ENCODE measurements around the gene TCF7.

Gene TCF7

DNA sequence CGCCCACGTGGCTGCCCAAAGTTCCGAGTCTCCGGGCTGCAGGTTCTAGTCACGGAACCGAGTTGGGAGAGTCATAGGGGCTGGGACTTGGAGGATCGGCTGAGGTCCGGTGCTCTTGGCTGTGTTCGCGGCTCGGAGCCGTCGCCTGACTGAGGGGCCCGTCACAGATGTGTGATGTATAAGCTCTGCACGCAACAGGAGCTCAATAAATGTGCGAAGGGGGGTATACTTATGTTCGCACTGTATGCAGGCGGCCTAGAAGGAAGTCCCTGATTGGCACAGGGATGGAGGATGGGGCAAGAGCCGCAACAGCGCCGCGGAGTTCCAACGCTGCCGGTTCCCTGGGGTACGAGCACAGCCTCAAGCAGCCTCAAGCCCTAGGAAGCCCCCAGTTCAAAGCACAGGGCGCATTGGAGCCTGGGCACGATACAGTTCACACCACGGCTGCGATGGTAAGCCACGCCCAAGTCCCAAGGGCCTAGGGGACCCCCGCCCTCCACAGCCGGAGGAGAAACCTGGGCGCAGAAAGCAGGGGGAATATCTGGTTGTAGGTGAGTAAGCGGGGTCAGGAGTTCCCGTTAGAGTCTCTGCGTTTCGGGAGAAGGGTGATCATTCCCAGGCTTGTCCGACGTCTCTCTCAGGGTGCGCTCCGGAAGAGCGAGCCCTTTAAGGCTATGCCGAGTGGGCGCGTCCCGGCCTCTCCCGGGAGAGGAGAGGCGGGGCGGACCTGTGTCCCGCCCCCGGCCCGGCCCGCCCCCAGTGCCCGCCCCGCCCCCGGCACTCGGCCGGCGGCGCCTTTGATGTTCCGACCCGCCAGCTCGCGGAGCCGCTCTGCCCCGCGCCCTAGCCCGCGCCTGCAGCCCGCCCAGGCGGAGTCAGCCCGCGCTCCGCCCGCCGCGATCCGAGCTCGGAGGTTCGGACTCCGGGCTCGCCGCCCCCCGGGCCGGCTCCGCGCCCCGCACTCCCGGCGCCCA is at the start of gene TCF7:
TCF7 (plus strand) TSS at position 780 of the 974 bp plus-strand sequence. CDS start 226 bp downstream, outside the sequence.
- TF ChIP-seq ZFX (IDR thresholded peaks at IDR 0.05) (no peak), CTCF (conservative IDR thresholded peaks at IDR 0.05) (no peak)
- H3K27ac ChIP-seq = no peak within 1 kb of the TSS

- H3K27ac ChIP-seq = no peak overlapping the region
- TF ChIP-seq CTCF (conservative IDR thresholded peaks at IDR 0.05) (no peak), ZFX (IDR thresholded peaks at IDR 0.05) (no peak)
Observed at GRCh38 chr5:134069553-134069952, 44.9 kb upstream of the TCF7 start.

DNA sequence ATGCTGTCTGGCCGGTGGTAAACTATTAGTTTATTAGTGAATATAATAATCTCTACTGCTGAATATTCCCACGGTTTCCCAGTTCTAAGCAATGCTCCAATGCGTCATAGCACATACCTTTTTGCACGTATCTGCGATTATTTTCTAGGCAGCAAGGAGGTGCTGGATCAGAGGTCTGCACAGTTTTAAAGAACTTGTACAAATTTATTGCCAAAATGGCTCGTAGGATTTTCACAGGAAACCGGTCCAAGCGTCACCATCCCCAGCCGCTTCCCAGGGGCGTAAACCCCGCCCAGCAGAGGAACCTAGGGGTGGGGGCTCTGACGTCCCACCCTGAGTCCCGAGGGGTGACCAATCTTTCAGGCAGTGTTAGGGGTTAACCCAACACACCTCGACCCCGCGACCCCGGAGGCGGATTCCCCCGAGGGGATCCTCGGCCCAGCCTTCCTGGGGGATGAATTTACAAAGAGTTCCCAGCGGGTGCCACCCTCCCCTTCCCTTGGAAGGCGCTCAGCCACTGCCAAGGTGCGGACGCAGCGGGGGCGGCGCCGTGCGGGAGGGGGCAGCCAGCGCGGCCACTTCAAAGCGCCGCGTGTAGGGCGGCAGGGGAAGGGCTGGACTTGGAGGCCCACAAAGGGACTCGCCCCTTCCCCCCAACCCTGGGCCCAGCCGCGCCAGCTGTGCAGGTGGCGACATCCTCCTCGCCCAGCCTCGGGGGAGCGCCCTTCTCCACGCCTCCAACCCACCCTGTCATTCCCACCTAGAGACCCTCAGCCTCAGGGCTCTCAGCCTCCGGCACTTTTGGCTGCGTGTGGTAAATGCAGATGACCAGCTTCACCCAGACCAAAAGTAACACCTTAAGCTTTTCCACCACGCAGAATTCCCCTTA is 43.5 kb upstream of the TCF7 start:
- no peak overlapping the region for H3K27ac ChIP-seq

DNA sequence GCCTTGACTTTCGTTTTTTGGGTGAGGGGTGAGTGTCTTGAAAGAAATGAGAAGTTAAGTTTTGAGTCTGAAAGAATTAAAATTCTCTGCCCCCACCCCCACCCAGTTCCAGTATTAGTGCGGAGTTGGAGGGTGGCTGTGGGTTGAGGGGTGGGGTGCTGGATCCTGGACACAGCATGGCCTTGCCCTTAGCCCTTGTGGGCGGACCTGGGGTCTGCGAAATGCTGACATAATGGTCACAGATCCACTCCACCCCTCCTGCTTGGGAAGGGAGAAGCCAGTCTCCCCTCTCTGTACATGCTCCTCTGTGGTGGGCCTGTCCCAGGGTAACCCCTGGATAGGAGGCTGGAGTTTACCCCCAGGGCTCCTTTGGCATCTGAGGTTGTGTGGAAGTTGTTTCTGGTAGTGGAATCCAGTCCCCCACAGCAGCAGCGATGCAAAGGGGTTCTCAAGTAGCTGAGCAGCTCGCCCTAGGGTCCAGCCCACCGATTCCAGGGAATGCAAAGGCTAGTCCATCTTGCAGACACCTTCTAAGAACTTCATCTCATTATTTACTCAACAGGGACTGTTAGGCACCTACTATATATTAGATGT is 42.8 kb upstream of the TCF7 start:
- TF ChIP-seq CTCF (conservative IDR thresholded peaks at IDR 0.05) = no peak
- TF ChIP-seq ZFX (IDR thresholded peaks at IDR 0.05) = no peak
- H3K27ac ChIP-seq = no peak overlapping the region

More for the DNA sequence above, 43.5 kb upstream of the TCF7 start:
- TF ChIP-seq ZFX (IDR thresholded peaks at IDR 0.05) (no peak), CTCF (conservative IDR thresholded peaks at IDR 0.05) (no peak)

GRCh38 chr5:134072471-134073210 is 41.8 kb upstream of the TCF7 start:
- H3K27ac ChIP-seq = no peak overlapping the region

More at GRCh38 chr5:134072471-134073210, 41.8 kb upstream of the TCF7 start:
- TF ChIP-seq ZFX (IDR thresholded peaks at IDR 0.05) (no peak), CTCF (conservative IDR thresholded peaks at IDR 0.05) (no peak)

Measured in C4-2B (cell line).